SK-N-SH treated with all-trans-retinoic acid at 6 μM for 48 hours (cell line): ENCODE data around the gene LGALS3BP.

ENCODE experiments used
- GLIS3 ChIP-seq: fragments of 250-450 bp; sonication (Bioruptor Pico); IDR thresholded peaks from 2 replicates; pipeline ENCODE4 v1.5.0; 2020; ENCODE audit warnings: mild to moderate bottlenecking, moderate library complexity
- ISL1 ChIP-seq: fragments of 250-450 bp; sonication (Bioruptor Pico); IDR thresholded peaks from 2 replicates; pipeline ENCODE4 v2.1.2; 2022; ENCODE audit warnings: mild to moderate bottlenecking, moderate library complexity
- RARB ChIP-seq: fragments of 250-450 bp; sonication (Bioruptor Pico); IDR thresholded peaks from 2 replicates; pipeline ENCODE4 v1.8.0; 2021; ENCODE audit warnings: mild to moderate bottlenecking, moderate library complexity
- TF ChIP-seq, protein P1 (sequence below): fragments of 250-450 bp; sonication (Bioruptor Pico); IDR thresholded peaks from 2 replicates; pipeline ENCODE4 v1.8.0; 2021; ENCODE audit warnings: low read depth, mild to moderate bottlenecking, moderate library complexity, borderline replicate concordance

GRCh38 chr17:79009397-79010303, 29.9 kb upstream of the LGALS3BP start, which contains the start of gene CANT1:
- TF ChIP-seq GLIS3 (CRISPR knock-in tag) (no peak), ISL1 (CRISPR knock-in tag) (no peak), RARB (CRISPR knock-in tag) (no peak)
- TF ChIP-seq, protein P1, sequence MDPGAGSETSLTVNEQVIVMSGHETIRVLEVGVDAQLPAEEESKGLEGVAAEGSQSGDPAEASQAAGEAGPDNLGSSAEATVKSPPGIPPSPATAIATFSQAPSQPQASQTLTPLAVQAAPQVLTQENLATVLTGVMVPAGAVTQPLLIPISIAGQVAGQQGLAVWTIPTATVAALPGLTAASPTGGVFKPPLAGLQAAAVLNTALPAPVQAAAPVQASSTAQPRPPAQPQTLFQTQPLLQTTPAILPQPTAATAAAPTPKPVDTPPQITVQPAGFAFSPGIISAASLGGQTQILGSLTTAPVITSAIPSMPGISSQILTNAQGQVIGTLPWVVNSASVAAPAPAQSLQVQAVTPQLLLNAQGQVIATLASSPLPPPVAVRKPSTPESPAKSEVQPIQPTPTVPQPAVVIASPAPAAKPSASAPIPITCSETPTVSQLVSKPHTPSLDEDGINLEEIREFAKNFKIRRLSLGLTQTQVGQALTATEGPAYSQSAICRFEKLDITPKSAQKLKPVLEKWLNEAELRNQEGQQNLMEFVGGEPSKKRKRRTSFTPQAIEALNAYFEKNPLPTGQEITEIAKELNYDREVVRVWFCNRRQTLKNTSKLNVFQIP: no peak
